Anterior cingulate cortex (tissue), 58 donors: ENCODE data around the gene IPPK.

Source experiments
- DNase-seq, 58 donors: peaks; one replicate each; lab custom pipeline; 2025; lab: John Stamatoyannopoulos, UW

IPPK gene

DNA sequence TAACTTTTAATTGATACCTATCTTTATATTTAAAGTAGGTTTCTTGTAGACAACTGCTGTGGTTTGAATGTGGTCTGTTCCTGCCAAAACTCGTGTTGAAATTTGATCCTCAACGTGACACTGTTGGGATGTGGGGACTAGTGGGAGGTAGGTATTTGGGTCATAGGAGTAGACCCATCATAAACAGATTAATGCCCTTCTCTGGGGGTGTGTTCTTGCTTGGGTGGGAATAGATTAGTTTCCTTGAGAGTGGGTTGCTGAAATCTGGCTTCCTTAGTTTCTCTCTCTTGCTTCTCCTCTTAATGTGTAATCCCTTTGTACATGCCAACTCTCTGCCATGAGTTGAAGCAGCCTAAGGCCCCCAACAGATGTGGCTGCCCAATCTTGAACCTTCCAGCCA is 34.6 kb upstream of the IPPK start:
- no peak for DNase-seq

DNA sequence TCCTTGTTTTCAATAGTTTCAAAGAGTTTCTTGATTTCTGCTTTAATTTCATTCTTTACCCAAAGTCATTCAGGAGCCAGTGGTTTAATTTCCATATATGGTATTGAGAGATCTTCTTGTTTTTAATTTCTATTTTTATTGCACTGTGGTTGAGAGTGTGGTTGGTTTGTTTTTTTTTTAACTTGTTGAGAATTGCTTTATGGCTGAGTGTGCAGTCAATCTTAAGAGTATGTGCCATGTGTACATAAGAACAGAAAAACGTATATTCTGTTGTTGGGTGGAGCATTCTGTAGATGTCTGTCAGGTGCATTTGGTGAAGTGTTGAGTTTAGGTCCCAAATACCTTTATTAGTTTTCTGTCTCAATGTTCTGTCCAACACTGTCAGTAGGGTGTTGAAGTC is 26.7 kb upstream of the IPPK start:
- DNase-seq = no peak

DNA sequence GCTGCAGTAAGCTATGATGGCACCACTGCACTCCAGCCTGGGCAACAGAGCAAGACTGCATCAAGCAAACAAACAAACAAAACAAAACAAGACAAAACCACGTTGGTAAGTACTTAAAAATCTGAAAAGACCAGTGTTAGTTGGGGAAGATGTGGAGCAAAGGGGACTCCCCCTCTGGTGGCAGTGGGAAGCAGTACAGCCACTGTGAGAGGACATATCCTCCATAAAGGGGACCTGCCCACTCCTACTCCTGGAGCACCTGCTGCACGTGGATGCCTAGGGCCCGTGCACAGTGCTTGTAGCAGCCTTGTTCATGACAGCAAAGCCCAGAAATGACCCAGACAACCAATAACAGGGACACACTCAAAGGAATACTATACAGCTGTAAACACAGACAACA is 17.0 kb upstream of the IPPK start:
- no peak for DNase-seq

DNA sequence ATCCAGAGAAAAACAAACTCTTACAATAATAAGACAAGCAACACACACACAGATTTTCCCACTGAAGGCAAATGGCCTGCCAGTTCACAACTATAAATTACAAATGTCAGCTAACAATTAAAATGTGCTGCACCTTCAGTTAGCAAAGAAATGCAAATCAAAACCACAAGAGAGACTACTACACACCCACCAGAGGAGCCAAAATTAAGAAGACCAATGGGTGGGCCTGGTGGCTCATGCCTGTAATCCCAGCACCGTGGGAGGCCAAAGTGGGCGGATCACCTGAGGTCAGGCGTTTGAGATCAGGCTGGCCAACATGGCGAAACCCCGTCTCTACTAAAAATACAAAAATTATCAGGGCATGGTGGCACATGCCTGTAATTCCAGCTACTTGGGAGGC is 15.1 kb upstream of the IPPK start:
- DNase-seq = no peak

DNA sequence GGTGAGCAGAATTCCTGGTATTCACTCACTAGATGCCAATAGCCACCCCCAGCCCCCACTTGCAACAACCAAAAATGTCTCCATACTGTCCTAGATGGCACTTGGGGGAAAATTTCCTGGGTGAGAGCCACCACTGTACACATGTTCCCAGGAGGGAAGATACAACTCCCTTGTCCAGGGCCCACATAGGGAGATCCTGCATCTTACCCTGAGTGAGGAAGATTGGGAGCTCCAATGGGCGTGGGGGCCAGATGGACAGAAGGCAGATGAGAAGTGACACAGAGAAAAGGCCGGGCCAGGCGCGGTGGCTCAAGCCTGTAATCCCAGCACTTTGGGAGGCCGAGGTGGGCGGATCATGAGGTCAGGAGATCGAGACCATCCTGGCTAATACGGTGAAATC is 12.3 kb upstream of the IPPK start:
- no peak for DNase-seq

DNA sequence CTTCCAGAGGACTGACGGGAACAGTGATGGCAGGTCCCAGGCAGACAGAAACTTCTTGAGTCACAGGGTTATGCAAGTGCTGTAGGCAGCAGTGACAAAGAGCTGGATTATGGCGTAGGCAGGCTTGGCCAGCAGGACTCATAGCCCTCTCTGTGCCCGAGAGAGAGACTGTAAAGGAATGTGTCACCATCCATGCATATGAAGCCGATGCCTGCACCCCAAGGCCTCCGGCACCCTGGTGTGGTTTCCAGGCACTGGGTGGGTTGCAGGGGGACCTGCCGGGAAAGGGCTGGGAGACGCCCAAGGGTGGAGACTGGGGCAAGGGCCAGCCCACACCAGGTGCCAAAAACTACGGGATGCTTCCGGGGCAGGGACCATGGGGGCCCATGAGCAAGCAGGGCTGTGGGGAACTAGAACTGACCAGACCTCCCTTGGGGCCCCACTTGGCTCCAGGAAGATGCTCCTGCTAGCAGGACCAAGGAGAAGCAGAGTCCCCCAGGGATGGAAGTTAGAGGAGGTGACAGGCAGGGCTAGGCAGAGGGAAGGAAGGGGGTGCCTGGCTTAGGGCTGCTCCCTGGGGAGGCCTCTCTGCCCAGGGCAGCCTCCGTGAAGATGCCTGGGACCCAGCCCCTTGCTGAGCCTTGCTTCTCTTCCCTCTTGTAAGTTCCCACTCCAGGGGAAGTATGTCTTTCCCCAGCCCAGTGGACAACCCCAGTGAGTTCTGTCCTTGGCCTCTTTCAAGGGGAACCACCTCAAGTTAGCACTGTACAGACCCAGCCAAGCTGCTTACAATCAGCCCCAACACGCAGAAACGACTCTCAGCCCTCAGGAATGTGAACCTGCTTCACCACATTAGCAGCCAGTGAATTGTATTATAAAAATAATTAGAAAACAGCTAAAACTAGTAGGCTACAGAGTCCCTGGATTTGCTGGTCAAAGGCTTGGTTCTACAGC is 10.5 kb upstream of the IPPK start:
- DNase-seq = no peak

DNA sequence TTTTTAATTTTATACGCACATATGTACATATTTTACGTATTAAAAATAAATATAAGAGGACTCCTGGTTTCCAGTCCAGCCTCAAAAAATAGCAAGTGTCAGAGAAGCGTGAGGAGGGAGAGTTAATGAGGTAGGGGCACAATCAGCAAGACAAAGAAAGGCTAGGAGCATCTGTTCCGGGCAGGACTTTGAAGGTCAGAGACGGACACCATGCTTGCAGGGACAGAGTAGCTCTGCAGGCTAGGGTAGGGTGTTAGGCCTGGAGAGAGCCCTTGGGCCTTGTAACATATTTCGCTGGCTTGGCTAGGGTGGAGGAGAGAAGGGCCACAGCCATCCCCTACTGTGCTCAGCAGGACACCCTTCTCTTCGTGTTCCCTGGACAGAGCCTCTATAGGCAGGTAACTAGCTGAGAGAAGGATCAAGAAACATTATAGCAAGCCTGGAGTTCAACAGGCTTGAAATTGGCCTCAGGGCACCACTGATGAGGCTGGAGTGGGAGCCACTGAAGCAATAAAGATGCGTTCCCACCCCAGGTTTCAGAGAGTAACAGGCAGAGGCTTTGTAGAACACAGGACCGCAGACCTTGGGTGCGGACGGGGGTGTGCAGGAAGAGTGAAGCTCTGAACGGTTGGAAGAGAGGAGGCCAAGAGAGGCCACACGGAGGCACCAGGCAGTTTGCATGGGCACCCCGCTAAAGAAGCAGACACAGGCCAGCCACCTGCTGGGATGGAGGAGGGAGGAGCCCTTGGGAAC is 9.7 kb upstream of the IPPK start:
- DNase-seq = no peak

DNA sequence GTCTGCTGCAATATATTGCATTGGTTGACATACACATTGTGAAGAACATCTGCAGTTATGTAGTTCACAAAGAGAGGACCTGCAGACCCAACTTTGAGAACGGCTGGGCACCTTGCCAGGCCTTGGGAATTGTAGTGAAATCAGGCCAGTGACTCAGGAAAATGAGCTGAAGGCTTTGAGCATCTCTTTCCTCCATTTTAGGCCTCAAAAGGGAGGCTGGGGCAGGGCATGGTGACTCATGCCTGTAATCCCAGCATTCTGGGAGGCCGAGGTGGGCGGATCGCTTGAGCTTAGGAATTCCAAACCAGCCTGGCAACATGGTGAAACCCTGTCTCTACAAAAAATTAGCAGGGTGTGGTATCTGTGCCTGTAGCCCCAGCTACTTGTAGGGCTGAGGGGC is 1.4 kb upstream of the IPPK start:
- peak in 3 of 58 donors; percentile 13 to 59 (median 21) for DNase-seq

DNA sequence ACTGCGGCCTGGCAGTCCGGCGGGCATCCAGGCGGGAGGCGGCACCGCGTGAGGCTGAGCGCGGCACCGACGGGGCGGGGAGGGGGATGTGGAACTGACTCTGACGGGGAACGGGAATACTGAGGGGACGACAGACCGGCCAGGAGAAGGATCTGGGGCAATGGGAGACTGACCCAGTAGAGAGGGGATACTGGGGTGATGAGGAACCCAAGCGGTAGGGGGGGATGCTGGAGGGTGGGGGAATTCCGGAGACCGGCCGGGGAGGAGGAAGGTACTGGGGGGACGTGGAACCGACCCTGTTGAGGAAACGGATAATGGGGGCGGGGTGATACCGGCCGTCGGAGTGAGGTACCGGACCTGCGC is 423 bp downstream of the IPPK start:
- DNase-seq = peak in 7 of 58 donors; percentile 4 to 50 (median 32)

DNA sequence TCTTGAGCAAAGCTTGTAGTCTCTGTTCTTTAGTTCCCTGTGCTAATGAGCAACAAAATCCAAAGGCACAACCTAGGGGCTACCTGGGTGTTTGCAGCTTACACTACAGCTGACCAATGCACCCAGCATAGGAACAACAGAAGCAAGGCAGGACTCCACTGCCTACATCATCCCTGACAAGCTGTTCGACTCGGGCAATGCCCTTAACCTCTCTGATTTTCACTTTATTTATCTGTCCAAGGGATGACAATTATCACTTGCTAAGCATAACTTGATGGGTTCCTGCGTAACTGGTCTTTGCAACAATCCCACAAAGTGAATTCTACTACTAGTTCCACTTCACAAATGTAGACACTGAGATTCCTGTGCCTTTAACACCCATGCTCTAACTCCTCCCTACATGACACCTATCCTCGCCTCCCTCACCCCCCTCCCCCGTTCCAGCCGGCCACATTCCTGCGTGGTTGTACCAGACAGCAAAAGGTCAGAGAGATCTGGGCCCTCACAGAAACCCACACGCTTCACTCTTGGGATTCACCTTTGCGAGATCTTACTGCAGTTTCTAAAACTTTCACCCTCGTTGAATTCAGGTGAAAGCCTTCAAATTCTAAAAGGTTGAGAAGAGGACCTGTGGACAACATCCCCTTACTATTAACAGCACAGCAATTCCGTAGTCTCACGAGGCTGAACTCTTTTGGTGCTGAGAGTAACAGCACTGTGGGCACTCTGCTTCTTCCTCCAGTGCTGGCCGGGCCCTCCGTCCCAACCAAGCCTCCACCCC is 995 bp downstream of the IPPK start:
- DNase-seq = no peak

DNA sequence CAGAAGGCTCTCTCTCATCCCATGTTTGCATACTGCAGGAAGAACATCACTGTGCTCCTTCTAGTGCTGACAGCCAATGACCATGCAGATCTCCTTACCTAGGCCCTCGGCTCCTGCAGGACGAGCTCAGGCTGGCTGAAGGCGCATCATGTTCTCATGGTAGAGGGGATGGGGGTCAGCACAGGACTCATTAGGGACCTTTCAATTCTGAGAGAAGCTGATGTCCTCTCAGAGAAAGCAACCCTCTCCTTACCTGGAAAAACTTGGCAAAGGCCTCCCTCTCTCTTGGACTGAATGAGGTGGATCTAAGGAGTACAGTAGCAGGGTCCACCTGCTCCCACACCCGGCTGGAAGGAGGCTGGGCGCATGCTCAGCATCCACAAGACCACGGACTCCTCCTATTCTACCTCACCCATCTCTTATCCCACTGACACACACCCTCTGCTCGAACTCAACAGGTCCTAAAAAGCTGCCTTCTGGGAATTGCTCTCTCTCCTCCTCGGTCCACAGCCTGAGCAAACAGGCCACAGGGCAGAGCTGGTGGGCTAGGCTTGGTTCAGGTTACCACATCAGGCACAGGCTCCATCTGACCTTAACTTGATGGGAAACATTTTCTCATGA is 2.9 kb downstream of the IPPK start:
- DNase-seq = no peak

DNA sequence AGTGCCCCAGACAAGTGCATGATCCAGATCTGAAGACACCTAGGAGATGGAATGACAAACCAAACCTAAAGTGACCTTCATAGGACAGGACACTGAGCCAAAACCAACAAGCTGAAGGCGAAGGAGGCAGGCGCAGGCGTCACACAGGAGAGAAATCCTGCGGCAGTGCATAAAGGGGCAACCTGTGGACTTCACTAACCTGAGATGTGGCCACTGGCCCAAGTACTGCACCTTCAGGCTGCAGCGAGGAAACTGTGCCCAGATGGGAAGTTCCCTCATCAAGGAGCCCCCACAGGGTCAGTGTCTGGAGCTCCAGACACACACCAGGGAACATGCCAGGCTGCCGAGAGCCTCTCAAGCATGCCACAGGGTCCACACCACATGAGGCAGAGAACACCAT is 3.7 kb downstream of the IPPK start:
- DNase-seq = no peak

DNA sequence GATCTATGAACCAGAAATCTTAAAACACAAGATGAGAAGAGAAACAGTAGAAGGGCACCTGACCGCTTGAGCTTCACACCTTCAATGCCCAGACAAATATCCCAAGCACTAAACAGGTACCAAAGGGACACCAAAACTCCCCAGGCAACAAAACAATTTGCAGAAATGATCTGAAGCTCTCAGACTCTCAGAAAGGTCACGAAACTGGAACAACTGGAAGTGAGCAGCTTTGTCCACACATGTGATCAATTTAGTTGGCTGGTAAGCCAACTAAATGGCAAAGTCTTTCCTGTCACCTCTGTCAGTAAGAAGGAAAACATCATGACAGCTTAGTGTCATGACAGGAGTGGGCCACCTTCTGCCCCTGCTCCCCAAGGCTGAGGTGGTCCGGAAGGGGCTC is 4.1 kb downstream of the IPPK start:
- DNase-seq = no peak

DNA sequence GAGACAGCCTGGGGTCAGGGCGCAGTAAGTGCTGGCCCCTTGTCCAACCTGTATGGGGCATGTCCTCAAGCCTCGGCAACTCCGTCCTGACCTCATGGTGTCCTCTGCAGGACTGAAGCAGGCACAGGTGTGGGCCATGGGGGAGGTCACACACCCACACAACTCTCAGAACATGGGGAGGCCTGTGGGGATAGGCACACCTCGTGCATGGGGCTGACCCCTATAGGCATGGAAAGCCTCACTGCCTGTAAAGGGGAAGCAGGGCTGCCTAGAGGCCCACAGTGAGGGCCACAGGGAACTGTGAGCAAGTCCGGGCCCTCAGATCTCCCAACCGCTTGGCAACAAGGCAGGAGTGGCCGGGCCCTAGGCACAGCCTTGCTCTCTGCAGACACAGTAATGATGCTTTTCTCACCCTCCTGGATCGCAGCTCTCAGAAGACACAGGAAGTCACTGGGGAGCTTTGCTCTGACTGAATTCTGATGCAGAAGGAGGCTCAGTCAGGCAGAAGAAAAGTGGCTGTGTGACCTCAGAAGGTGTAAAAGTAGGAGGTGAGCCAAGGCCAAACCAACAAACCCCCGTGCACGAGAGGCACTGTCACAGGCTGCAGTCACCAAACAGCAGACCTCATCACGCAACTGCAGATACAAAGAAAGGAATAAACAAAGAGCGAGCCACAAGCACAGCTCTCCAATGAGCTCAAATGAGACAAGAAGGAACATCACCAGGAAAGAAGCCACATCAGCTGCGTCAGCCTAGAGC is 5.4 kb downstream of the IPPK start:
- DNase-seq = peak in 11 of 58 donors; percentile 22 to 69 (median 32)

DNA sequence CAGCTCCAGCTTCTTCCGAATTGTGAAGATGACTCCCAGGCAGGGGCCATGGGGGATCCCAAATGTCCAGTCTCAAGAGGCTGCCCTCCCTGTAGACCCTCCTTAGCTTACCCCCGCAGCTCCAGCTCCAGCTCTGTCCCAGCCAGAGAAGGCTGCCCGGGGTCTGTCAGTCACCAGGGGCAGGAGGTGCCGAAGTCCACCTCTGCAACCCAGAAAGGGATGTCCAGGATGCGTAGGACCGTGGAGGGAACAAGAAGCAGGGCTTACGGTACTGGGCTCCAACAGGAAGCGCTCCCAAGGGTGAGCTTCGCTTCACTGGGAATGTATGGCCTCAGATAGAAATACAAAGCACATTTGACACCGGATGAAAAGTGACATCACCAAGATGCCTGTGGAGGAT is 6.0 kb downstream of the IPPK start:
- DNase-seq = no peak

DNA sequence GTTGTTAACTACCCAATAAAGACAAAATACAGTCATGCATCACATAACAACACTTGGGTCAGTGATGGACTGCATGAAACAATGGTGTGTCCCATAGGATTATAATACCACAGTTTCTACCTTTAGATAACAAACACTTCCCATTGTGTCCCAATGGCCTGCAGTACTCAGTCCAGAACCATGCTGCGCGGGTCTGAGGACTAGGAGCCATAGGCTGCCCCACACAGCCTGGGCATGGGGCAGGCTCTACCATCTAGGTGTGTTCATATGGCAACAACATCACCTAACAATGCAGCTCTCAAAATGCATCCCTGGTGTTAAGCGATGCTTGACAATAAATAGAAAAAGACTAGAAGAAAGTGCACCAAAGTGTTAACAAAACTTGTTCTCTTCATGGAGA is 6.8 kb downstream of the IPPK start:
- DNase-seq = no peak

DNA sequence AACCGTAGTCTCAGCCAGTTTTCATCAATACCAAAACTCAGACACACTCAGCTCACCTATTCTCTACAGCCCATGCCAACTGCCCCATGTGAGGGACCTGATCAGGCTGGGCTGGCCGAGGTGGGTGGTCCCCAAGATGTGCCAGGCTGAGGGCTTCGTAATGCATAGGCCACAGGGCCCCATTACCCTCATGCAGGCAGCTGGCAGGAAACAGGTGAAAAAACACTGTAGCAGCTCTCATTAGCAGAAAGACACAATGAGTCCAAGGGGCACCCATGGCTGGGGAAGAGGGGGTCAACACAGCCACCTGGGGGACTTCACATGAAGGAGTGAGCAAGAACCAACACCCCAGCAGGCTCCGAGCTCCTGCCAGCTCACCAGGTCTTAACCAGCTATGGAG is 8.2 kb downstream of the IPPK start:
- DNase-seq = no peak

DNA sequence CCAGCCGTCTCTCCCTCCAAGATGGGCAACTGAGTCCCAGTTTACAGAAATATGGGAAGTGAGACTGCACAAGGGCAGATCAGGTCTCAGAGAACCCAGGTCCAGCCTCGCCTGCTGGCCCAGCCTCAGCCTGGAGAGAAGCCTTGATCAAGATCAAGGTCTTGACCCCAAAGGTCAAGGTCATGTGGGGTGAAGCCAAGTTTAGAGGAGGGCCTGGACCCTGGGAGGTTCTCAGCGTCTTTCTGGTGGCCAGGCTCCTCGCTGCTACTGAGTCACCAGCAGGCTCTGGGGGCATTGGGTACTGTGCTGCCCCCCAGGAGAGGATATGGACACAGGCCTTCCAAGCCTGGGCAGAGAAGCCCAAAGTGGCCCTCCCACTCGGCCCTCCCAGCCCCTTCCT is 8.8 kb downstream of the IPPK start:
- no peak for DNase-seq

DNA sequence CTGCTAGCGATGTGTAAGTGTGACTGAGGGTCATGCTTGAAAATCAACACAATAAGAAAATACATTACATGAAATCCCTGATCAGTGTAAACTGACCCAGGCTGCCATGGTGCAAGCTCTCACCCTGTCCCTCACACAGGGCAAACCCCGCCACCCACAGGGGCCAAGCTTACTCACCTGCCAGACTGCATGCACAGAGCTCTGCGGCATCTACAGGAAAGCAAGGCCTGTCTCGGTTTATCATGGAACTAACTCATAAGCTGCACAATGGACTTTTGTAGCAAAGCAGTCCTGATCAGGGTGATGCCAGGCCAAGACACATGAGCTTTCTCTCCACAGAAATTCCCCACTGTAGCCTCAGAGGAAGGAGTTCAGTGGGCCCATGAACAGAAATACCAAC is 9.7 kb downstream of the IPPK start:
- peak in 9 of 58 donors; percentile 3 to 44 (median 17) for DNase-seq

DNA sequence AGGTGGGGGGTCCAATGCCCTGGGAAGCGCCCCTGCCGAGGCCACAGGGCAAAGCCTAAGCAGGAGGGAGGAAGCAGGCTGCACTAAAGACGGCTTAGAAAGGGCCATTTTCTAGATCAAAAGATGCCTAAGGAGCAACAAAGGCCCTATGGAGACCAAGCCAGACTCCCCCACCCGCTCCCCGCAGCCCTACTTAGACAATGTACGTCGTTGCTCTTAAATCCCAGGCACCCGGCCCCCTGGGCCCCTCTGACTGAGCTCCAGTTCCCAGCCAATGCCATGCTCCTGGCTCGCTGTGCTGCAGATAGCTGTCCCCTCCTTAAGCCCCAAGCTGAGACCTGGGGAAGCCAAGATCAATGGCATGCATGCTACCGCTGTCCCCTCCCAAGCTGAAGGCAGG is 10.3 kb downstream of the IPPK start:
- DNase-seq = no peak
